H1 (cell line): Measurements from ENCODE around the gene CCDC148. TPM values are rescaled to one million over a fixed set of nuclear protein-coding genes. Genes with fewer than 3 reads are reported as not detected.

ENCODE experiments used
- PHF8 ChIP-seq: fragments of 200-600 bp; sonication (generic); conservative IDR thresholded peaks from 2 replicates; pipeline ENCODE4 v1.7.1; 2012; ENCODE audit warnings: low read depth, mild to moderate bottlenecking, inconsistent platforms, low read length, moderate library complexity
- RBBP5 ChIP-seq: IDR thresholded peaks from 2 replicates; pipeline ENCODE4 v1.7.1; 2012; ENCODE audit warnings: low read depth, mild to moderate bottlenecking, inconsistent platforms, low read length, moderate library complexity, borderline replicate concordance
- polyA plus RNA-seq, 7 experiments: library from polyadenylated mRNA; depleted of rRNA in 3 of 7; stranded (reverse) in 5 of 7; unstranded in 2 of 7; fragments of >200 nt in 5 of 7; fragments of 200-250 nt in 2 of 7; gene quantifications; 1 replicate in 5 of 7; 2 replicates in 1 of 7; 4 replicates in 1 of 7; pipeline versions ENCODE4 v1.2.1 to v1.2.3, GENCODE V29; 2011 to 2013; ENCODE audit warnings: missing spikeins in 2 of 7, mixed read lengths in 2 of 7
- total RNA-seq: library from RNA; stranded (reverse); fragmentation: NEBNext Ultra II Directional; extraction: Animal tissue kit (Norgen Biotek cat#: 25700); gene quantifications from 2 replicates; pipeline ENCODE4 v1.2.1, GENCODE V29; 2021

CCDC148 gene
- total and polyA plus RNA-seq, 2 of the 8 experiments (the other 6 are each of a cell fraction or from before 2014, with no cell fraction given) = 0.45 to 1.3 TPM

DNA sequence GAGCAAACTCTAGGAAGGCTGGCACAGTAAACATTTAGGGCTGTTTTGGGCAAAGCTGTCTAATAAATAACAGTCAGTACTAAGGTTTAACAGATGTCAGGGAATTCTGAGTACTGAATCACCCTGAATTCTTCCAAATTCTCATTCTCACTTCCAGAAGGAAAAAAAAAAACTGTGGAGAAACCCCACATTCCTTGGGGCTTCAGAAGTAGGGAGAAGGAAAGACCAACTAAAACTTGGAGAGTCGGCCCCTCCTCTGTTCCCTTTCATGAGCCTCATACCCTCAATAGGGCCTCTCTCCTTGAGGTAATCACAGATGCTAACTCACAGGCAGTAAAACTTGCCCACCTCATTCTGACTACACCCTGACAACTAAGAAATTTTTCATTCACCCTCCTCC, 62.1 kb downstream of the CCDC148 start (continued):
- no peak for TF ChIP-seq PHF8
- no peak for TF ChIP-seq RBBP5
